ENCODE data around the gene TMEM98. TPM values are rescaled to one million over a fixed set of nuclear protein-coding genes. Genes with fewer than 3 reads are reported as not detected.

The TMEM98 gene
- total RNA-seq, 1 donor from 2014 or later = 133 TPM

DNA sequence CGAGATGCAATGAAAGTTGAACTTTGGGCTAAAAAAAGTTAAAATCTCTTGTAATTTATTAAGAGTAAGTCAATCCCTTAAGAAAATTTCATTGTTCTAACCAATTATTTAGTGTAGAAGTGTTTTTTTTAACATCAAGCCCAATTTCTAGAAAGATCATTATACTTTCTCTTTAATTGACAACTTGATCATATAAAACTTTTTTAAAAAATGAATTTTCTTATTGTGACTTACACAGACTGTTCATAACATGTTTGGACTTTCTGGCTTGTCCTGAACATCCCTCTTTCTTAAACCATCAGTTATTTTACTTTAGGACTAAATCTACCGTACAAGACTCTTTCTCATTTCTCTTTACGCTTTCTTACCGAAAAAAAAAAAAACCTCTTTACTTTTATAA lies 26.2 kb upstream of the TMEM98 start:
- Mint-ChIP-seq H3K9me3 (no peaks in the 10 kb centered on the region), H3K27me3 (ENCODE audit: low read depth) (peaks cover 7% of the 10 kb centered on the region), H3K4me1 (no peaks in the 10 kb centered on the region), H3K36me3 (ENCODE audit: low read depth) (no peaks in the 10 kb centered on the region), H3K4me3 (no peak overlapping the region), H3K27ac (ENCODE audit: unreplicated experiment) (no peak overlapping the region)
- DNase-seq (ENCODE audit: low read depth, low spot score) = no peak
- TF ChIP-seq, protein P1, sequence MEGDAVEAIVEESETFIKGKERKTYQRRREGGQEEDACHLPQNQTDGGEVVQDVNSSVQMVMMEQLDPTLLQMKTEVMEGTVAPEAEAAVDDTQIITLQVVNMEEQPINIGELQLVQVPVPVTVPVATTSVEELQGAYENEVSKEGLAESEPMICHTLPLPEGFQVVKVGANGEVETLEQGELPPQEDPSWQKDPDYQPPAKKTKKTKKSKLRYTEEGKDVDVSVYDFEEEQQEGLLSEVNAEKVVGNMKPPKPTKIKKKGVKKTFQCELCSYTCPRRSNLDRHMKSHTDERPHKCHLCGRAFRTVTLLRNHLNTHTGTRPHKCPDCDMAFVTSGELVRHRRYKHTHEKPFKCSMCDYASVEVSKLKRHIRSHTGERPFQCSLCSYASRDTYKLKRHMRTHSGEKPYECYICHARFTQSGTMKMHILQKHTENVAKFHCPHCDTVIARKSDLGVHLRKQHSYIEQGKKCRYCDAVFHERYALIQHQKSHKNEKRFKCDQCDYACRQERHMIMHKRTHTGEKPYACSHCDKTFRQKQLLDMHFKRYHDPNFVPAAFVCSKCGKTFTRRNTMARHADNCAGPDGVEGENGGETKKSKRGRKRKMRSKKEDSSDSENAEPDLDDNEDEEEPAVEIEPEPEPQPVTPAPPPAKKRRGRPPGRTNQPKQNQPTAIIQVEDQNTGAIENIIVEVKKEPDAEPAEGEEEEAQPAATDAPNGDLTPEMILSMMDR (conservative IDR thresholded peaks at IDR 0.05) = no peak

DNA sequence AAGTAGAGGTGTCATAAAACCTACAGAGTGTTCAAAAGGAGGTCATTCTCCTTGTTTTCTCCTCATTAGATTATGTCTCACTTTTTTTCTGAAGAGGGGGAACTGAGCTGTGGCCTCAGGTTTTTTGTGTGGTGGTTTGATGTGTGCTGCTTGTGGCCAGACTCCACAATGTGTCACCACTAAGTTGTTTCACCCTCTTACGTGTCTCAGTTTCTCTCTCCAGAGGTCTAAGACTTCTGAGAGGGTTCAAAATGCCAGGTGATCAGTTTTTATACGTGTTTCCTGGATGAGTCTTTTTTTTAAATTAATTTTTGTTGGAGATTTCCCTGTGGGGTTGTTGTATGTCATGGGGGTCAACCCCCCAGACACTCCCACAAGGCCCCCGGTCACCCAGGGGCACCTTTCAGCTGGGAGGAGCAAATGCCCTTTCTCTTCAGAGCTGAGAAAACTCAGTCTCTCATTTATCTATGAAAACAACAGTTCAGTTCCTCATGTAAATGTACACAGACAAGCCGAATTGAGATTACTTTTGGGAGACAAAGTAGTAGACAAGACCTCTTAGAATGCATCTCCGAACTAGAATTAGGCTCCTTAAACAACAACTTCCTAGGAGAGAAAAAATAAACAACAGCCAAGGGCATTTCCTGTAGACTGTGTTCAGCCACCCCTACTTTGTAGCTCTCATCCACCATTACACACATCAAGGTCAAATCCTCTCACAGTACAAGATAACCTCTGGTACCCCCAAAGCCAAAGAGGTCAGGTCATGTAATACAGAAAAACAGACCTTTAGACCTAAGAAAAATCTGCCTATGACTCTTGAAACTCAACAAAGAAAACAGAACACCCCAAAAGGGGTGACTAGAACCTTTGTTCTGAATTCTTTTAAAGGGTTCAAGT lies 23.9 kb upstream of the TMEM98 start:
- no peak for DNase-seq (ENCODE audit: low read depth, low spot score)
- Mint-ChIP-seq H3K4me1 (no peaks in the 10 kb centered on the region), H3K4me3 (no peak overlapping the region), H3K27me3 (ENCODE audit: low read depth) (no peaks in the 10 kb centered on the region), H3K36me3 (ENCODE audit: low read depth) (no peaks in the 10 kb centered on the region), H3K27ac (ENCODE audit: unreplicated experiment) (no peak overlapping the region), H3K9me3 (no peaks in the 10 kb centered on the region)
- TF ChIP-seq, protein P1 (conservative IDR thresholded peaks at IDR 0.05) = no peak

DNA sequence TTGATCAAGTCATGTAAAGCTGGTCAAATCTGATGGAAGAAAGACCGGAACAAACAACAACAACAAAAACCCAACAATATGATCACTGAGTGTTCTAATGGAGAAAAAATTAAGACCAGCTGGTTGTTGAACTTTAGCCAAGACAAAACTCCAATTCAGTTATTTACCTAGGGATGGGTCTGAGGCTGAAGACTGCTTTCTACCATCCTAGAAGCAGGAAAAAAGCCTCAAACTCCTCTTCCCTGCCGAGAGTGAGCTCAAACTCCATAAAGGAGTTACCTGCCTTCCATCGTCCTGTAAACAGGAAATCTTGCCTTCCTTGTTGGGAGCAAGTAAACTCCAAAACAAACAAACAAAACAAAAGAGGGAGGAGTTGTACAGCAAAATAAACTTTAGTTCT lies 23.1 kb upstream of the TMEM98 start:
- Mint-ChIP-seq H3K4me3 (no peak overlapping the region), H3K4me1 (no peaks in the 10 kb centered on the region), H3K27ac (ENCODE audit: unreplicated experiment) (no peak overlapping the region), H3K9me3 (no peaks in the 10 kb centered on the region), H3K27me3 (ENCODE audit: low read depth) (no peaks in the 10 kb centered on the region), H3K36me3 (ENCODE audit: low read depth) (no peaks in the 10 kb centered on the region)
- DNase-seq (ENCODE audit: low read depth, low spot score) = no peak
- TF ChIP-seq, protein P1 (conservative IDR thresholded peaks at IDR 0.05) = no peak

DNA sequence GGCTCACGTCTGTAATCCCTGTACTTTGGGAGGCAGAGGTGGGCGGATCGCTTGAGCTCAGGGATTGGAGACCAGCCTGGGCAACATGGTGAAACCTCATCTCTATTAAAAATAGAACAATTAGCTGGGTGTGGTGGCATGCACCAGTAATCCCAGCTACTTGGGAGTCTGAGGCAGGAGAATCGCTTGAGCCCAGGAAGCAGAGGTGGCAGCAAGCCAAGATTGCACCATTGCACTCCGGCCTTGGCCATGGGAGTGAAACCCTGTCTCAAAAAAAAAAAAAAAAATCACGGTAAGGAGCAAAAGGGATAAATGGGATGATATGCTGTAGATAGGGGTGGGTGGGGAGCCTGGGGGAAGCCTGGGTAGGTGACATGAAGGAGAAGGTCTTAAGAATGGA lies 20.4 kb upstream of the TMEM98 start:
- H3K4me3 Mint-ChIP-seq = no peak overlapping the region
- no peak for DNase-seq (ENCODE audit: low read depth, low spot score)
- no peaks in the 10 kb centered on the region for H3K27me3 Mint-ChIP-seq (ENCODE audit: low read depth)
- TF ChIP-seq, protein P1 (conservative IDR thresholded peaks at IDR 0.05) = no peak
- no peak overlapping the region for H3K27ac Mint-ChIP-seq (ENCODE audit: unreplicated experiment)
- peaks cover 8% of the 10 kb centered on the region for H3K4me1 Mint-ChIP-seq
- H3K36me3 Mint-ChIP-seq (ENCODE audit: low read depth) = no peaks in the 10 kb centered on the region
- H3K9me3 Mint-ChIP-seq = no peaks in the 10 kb centered on the region

DNA sequence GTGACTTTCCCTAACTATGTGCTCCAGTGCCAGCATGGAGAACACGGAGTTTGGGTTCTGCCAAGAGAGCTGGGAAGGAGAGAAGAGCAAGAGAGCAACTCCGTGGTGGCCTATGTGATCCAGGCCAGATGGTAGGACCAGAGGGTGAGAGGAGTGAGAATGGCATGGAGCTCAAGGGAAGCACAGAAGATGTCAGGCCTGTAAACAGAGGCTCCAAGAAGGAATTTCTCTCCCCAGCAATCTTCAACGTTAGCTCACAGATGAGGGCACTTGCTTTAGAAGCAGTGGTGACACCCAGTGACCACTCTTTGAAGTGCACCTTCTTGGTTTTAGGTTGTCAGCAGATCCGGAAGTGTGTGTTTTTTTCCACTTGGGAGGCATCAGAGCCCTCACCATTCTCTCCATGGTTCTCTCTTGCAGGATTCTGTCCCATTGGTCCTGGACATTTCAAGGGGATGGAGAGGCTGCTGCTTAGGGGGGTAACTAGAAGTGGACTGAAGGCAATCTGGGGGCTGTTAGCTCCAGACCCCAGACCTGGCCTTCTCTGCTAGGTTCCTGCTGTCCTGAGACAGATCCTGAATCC lies 18.1 kb upstream of the TMEM98 start:
- Mint-ChIP-seq H3K4me1 (peaks cover 8% of the 10 kb centered on the region), H3K27ac (ENCODE audit: unreplicated experiment) (no peak overlapping the region), H3K27me3 (ENCODE audit: low read depth) (no peaks in the 10 kb centered on the region), H3K9me3 (no peaks in the 10 kb centered on the region), H3K4me3 (no peak overlapping the region), H3K36me3 (ENCODE audit: low read depth) (no peaks in the 10 kb centered on the region)
- peak; percentile 65 for DNase-seq (ENCODE audit: low read depth, low spot score)
- TF ChIP-seq, protein P1 (conservative IDR thresholded peaks at IDR 0.05) = peak; percentile 76

Measured in neural crest cell (in vitro differentiated cells).